Lung (tissue), 12 donors: ENCODE results near the gene FBXL16. TPM values are rescaled to one million over a fixed set of nuclear protein-coding genes. Genes with fewer than 3 reads are reported as not detected.

Source experiments
- ATAC-seq: fragments of 200-7000 bp; cut with Tn5 transposase; one replicate; pipeline ENCODE4 v1.9.1; 2020; ENCODE audit warnings: moderate number of reproducible peaks; ENCODE audit not compliant: insufficient read depth, low FRiP score
- DNase-seq, 3 donors: peaks; one replicate each; pipeline ENCODE4 v3.0.0-alpha.2; 2013 to 2017
- H3K27ac ChIP-seq, 2 donors: one replicate each; pipeline ENCODE4 v1.5.1; 2013; ENCODE audit warnings: mild to moderate bottlenecking in 2 of 2, moderate library complexity in 2 of 2, control low read depth in 1 of 2, inconsistent platforms in 1 of 2, low read depth in 1 of 2, low read length in 1 of 2
- H3K27me3 ChIP-seq, 3 donors: one replicate each; pipeline ENCODE4 v1.5.1; 2013; ENCODE audit warnings: low read length in 2 of 3; ENCODE audit not compliant: control insufficient read depth in 3 of 3, insufficient read depth in 3 of 3
- H3K36me3 ChIP-seq, 4 donors: one replicate each; pipeline ENCODE4 v1.5.1; 2013; ENCODE audit warnings: low read length in 4 of 4, mild to moderate bottlenecking in 1 of 4, moderate library complexity in 1 of 4; ENCODE audit not compliant: control insufficient read depth in 4 of 4, insufficient read depth in 4 of 4
- H3K4me1 ChIP-seq, 5 donors: one replicate each; pipeline ENCODE4 v1.5.1; 2013; ENCODE audit warnings: low read length in 5 of 5, mild to moderate bottlenecking in 2 of 5, moderate library complexity in 1 of 5; ENCODE audit not compliant: control insufficient read depth in 5 of 5, insufficient read depth in 5 of 5
- H3K4me3 ChIP-seq: one replicate; pipeline ENCODE4 v1.5.1; 2013; ENCODE audit warnings: mild to moderate bottlenecking, control low read depth, moderate library complexity
- H3K9ac ChIP-seq, 2 donors: one replicate each; pipeline ENCODE4 v1.5.1; 2013; ENCODE audit warnings: low read length in 2 of 2, control low read depth in 1 of 2; ENCODE audit not compliant: insufficient read depth in 1 of 2
- H3K9me3 ChIP-seq, 4 donors: one replicate each; pipeline ENCODE4 v1.5.1; 2013; ENCODE audit warnings: low read length in 3 of 4, mild to moderate bottlenecking in 1 of 4, moderate library complexity in 1 of 4; ENCODE audit not compliant: control insufficient read depth in 4 of 4, insufficient read depth in 3 of 4
- WGBS, 2 donors: extraction: QIAGEN DNeasy Blood & Tissue Kit; methylation state at CpG; one replicate each; pipeline ENCODE4 v1.1.7; 2013; 5-methylcytosine and 5-hydroxymethylcytosine counted together
- polyA plus RNA-seq, 2 donors: library from polyadenylated mRNA; stranded (reverse); fragments of 200-250 nt; gene quantifications; one replicate each; pipeline ENCODE4 v1.2.1, GENCODE V29; 2013
- total RNA-seq, 2 donors: library from RNA; depleted of rRNA in 1 of 2; stranded (reverse); fragments of >200 nt in 1 of 2; gene quantifications; one replicate each; pipeline ENCODE4 v1.2.1, GENCODE V29; 2014 to 2021
- TF ChIP-seq, protein P1 (sequence below): IDR thresholded peaks from 2 replicates; pipeline ENCODE4 v1.5.1; 2012; ENCODE audit warnings: mild to moderate bottlenecking; ENCODE audit errors: control extremely low read depth, extremely low read depth
- donor health status: control.
- donor health status: control.
- donor health status: Bipolar disorder and iron deficiency.
- donor health status: healthy.
- donor health status: DM: yes; HTN: yes; CAD: no.

The FBXL16 gene
- total and polyA plus RNA-seq, 4 donors = 0.14 to 7.4 (median 2.9) TPM

DNA sequence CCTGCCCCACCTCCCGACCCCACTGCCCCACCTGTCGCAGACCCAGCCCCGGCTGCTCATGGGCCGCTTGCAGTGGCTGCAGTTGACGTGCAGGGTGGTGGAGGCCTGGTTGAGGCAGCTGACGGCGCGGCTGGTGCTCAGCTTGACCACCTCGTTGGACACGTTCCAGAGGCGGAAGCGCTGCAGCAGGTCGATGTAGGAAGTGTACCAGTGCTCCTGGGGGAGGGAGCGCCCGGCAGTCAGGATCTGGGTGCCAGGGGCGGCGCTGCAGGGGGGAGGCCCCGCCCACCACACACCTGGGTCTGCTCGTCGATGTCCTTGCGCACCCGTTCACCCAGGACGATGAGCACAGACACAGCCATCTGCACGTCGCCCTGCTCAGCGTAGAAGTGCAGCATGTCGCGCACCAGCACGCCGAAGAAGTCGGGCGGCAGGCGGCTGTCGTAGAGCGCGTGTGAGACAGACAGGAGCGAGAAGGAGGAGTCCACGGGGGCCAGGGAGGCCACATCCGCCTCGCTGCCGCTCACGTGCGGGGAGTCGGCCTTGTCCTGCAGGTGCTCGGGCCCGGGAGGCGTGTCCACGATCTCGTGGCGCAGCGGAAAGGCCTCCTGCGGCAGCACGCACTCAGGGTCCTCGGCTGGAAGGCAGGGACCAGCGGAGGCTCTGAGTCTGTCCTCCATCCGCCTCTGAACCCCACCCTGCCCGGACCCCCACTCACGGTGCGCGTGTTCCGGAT is 20.5 kb downstream of the FBXL16 start:
- H3K9me3 ChIP-seq = no peaks in the 10 kb centered on the region
- H3K9ac ChIP-seq = no peak overlapping the region
- TF ChIP-seq, protein P1, sequence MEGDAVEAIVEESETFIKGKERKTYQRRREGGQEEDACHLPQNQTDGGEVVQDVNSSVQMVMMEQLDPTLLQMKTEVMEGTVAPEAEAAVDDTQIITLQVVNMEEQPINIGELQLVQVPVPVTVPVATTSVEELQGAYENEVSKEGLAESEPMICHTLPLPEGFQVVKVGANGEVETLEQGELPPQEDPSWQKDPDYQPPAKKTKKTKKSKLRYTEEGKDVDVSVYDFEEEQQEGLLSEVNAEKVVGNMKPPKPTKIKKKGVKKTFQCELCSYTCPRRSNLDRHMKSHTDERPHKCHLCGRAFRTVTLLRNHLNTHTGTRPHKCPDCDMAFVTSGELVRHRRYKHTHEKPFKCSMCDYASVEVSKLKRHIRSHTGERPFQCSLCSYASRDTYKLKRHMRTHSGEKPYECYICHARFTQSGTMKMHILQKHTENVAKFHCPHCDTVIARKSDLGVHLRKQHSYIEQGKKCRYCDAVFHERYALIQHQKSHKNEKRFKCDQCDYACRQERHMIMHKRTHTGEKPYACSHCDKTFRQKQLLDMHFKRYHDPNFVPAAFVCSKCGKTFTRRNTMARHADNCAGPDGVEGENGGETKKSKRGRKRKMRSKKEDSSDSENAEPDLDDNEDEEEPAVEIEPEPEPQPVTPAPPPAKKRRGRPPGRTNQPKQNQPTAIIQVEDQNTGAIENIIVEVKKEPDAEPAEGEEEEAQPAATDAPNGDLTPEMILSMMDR = no peak
- no peak for DNase-seq
- H3K27ac ChIP-seq = no peak overlapping the region
- no peaks in the 10 kb centered on the region for H3K27me3 ChIP-seq
- no peak overlapping the region for H3K4me3 ChIP-seq
- H3K36me3 ChIP-seq = peaks cover 3 to 33% (median 23%) of the 10 kb centered on the region in 4 donors
- no peak for ATAC-seq
- H3K4me1 ChIP-seq = peaks cover 15 to 41% (median 19%) of the 10 kb centered on the region in 5 donors
- WGBS, 2 donors = 94 to 95% methylated on average over 61 of the region's 61 CpGs

DNA sequence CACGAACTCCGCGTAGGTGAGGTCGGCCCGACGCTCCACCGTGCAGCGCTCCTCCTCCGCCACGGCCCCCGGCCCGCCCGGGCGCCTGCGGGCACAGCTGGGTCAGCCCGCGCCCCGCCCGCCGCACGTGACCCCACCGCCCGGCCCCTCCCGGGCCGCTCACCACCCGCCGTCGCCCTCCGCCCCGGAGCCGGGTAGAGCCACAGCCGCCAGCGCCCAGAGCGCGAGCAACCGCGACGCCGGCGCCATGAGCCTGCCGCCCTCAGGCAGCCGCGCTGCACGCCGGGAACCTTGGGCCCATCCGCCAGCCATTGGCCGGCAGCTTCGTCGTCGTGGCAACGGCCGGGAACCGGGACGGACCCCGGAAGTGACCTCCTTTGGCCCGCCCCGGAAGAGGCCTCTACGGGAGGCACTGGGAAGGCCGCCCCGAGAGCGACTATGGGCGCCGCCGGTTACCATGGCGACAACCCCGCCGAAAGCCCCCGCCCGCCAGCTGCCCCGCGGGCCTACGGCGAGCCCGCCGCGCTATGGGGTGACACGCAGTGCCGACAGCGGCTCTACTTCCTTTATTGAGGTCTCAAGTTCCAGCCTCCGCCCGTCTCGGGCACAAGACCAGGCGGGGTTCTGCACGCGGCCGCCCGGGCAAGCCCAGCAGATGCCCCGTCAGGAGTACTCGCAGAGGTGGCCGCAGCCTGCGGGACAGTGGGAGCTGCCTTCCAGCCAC is 21.4 kb downstream of the FBXL16 start, which contains the start of gene JMJD8:
JMJD8 (minus strand) TSS at position 264 of the 724 bp plus-strand sequence; CDS start at position 249, 15 bp downstream.
- H3K9me3 ChIP-seq = no peaks in the 10 kb centered on the region
- H3K4me1 ChIP-seq = peaks cover 11 to 35% (median 21%) of the 10 kb centered on the region in 5 donors
- ATAC-seq = peak; percentile 74
- peaks cover 3 to 33% (median 23%) of the 10 kb centered on the region in 4 donors for H3K36me3 ChIP-seq
- 2 to 4% methylated on average over 70 to 91 of the region's 91 CpGs for WGBS, 2 donors
- DNase-seq = peak; percentile 94 to 97 (median 96)
- H3K27me3 ChIP-seq = no peaks in the 10 kb centered on the region
- H3K27ac ChIP-seq = peak within 1 kb of the TSS; percentile 69 to 84
- no peak within 1 kb of the TSS for H3K9ac ChIP-seq
- TF ChIP-seq, protein P1 = no peak
- peak within 1 kb of the TSS; percentile 72 for H3K4me3 ChIP-seq

DNA sequence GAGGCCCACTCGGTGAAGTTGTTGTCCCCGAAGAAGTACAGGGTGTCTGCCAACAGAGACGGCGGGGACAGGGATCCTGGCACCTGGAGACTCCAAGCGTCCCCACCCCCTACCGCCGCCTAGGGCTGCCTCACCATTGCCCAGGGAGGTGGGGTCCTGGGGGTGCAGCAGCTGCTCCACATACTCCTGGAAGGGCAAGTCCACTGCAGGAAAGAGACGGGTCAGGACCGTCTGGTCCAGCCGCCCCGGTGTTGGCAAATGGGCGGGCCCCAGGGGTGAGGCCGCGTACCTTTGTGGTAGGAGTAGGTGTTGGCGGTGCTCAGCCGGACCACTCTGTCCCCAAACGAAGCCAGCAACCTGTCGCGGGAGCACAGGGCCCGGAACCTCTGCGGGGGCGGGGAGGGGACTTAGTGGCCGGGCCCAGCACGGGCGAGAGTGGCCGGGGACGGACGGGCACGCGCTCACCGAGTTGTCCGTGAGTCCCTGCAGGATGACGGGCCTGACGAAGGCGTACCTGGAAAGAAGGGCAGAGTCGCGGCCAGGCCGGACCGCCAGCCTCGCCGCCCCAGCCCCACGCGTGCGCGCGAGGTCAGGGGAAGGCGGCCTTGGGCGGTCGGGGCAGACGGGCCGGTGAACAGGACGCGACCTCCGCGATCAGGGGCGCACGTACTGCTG is 22.1 kb downstream of the FBXL16 start:
- 19 to 28% methylated on average over 48 to 57 of the region's 57 CpGs for WGBS, 2 donors
- DNase-seq = no peak
- no peaks in the 10 kb centered on the region for H3K9me3 ChIP-seq
- no peak for ATAC-seq
- H3K4me1 ChIP-seq = peaks cover 4 to 32% (median 25%) of the 10 kb centered on the region in 5 donors
- no peaks in the 10 kb centered on the region for H3K27me3 ChIP-seq
- TF ChIP-seq, protein P1 = no peak
- H3K4me3 ChIP-seq = peak overlapping the region; percentile 72
- H3K9ac ChIP-seq = no peak overlapping the region
- H3K27ac ChIP-seq = peak overlapping the region; percentile 60 to 75
- peaks cover 3 to 33% (median 22%) of the 10 kb centered on the region in 4 donors for H3K36me3 ChIP-seq
